CD4-positive, alpha-beta T cell treated with Interleukin-21 for 1 hour (primary cell): Measurements from ENCODE around the gene SCAMP2.

Source experiments
- DNase-seq: peaks from one replicate; pipeline ENCODE4 v3.0.0-alpha.2; 2020

SCAMP2 gene

DNA sequence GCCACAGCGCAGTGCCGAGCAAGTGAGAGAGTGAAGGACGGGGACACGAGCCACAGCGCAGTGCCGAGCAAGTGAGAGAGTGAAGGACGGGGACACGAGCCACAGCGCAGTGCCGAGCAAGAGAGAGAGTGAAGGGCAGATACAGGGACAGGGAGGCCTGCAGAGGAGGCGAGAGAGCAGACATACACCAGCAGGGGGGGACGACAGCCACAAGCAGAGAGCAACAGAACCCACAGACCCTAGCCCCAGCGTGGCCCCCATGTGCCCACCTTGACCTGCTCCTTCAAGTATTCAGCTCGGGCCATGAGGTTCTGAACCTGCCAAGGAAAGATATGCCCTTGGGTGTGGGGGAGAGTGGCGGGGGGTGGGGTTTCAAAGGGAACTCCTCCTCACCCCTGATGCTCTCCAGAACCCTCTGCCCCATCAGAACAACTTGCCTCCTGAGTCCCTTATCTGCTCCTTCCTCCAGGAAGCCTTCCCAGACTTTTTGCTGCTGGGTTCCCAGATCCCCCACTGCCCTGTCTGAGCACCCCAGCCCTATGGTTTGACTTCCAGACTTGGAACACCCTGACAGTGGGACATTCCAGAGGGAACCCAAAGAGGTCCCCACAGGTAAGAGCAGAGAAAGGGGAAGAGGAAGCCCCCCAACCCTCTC is 35.6 kb downstream of the SCAMP2 start:
- DNase-seq = no peak

DNA sequence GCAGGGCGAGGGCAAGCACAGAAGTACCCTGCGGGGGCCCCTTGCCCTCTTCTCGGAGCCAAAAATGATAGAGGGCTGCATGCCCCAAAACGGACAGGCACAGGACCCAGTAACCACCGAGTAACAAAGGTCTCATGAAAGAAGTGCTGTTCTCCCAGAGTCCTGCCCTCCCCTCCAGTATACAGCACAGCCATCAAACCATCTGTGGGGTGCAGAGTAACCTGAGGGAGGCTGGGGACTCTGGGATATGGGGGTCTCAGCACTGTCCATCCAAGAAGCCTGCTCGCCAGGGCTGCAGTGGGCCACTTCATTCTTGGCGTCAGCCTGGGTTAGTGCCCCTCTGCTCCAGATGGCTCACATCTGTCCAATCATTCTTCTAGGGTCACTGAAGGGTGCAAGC is 36.3 kb downstream of the SCAMP2 start:
- DNase-seq = no peak

DNA sequence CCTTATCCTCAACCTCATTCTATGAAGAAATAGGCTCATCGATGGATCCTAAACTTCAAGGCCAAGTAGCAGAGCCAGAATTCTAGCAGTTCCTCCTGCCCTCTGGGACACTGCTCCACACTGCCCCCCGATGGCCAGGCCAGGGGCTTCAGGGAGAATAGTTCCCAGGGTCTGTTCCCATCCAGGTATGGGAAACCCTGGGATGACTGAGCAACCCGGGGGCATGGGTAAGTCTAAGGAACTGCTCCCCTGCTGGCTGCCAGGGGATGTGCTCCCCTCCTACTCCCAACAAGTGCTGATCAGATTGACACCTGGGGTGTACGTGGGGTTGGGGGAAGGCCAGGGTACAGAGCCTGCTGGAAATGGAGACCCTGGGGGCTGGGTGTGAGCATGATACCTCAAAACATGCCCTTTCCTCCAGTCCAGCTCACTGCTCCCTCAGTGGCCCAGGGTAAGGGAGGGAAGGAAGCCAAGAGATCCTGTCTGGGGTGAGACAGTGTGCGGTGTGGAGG is 37.8 kb downstream of the SCAMP2 start:
- peak; percentile 50 for DNase-seq

DNA sequence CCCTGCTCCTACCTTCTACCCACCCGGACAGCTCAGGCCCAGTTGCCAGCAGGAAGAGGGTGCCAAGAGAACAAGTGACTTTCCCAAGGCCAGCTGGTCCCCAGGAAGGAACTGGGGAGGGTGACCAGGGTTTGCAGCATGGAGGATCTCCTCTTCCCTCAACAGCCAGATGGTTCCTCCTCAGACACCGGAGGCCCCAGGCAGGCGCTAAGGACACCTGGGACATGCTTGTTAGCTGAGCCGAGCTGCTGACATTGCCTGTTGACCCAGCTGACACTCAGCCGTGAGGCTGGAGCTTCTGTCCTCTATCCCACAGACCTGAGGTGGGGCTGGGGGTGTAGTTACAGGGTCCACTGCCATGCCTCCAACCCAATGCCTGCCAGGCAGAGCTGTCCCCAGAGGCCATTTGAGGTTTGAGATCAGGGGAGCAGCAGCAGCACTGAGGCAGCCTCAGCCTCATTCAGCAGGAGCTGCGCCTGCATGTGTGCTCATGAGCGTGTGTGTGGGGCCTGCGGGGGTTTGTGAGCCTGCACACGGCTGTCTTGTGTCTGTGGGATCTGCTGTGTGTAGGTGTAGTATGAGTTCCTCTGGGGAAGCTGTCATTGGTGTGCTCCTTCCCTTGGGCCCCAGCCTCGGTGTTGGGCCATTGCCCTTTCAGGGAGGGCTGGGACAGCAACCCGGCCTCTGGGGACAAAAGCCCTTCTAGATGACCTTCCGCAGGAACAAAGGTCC is 39.6 kb downstream of the SCAMP2 start:
- no peak for DNase-seq

DNA sequence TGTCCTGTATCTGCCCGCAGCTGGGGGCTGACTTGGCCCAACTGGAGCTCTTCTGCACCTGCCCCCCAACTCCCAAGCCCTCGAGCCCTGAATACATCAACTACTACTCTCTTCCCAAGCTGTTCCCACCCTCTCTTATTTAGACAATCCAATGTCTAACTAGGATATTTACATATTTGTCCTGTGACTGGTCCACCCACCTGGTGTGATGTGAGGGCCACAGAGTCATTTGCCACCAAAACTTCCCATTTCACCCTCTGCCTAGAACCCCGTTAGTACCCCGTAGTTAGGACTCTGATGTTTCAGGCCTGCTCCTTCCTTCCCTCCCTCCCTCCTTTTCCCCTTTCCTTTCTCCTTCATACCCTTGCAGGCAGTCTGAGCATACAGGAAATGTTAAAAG is 40.3 kb downstream of the SCAMP2 start:
- no peak for DNase-seq

DNA sequence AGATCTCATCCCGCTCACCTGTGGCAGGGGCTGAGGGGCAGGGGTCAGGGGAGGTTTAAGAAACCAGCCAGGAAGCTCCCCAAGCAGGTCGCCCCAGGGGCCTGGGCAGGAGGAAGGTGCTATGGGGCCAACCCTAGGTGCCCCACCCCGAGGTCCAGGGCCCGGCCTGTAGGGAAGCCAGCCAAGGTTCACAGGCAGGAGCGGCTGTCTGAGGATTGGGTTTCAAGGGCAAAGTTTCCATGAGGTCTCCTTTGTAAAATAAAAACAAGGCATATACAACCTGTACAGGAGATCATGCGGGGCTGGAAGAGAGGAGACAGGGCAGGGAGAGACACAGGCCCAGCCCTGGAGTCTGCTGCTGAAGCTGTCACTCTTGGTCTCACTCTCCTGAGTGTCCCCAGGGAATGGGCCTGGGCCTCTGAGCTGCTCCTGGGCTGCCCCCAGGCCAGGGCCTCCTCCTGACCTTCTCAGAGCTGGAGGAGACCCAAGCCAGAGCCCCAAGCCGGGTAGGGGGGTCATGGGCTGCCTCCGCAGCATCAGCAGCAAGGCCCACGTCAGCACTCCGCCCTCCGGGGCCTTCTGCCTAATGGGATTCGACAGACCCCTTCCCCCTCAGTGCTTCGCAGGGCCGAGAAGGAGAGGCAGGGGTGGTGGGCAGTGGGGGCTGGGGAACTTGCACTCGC is 41.2 kb downstream of the SCAMP2 start:
- DNase-seq = no peak

DNA sequence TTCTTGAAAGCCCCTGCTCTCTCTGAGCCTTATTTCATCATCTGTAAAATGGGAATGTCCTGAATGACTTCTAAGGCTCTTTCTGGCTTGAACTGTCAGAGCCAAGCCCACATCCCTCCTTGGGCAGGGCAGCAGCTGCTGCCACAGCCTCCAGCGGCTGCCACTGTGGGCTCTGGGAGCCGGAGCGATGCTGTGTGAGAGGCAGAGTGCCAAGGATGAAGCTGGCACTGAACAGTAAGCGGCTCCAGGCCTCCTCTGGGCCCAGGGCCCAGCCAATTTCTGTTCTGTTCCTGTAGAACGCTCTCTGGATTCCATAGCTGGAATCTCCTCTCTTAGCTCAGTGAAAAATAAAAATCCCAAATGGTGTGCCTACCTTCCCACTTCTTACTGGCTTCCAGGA is 42.3 kb downstream of the SCAMP2 start:
- DNase-seq = no peak

DNA sequence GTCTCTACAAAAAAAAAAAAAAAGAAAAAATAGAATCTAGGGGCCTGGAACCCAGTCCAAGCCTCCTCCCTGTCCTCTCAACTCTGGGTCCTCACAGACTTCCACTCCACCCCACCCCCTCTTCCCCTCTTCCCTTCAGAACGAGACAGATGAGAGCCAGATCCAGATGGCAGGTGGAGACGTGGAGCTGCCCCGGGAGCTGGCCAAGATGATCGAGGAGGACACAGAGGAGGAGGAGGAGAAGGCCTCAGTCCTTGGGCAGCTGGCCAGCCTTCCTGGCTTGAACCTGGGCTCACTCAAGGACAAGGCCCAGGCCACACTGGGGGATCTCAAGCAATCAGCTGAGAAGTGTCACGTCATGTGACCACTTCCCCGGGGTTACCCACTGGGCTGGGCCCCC is 43.2 kb downstream of the SCAMP2 start:
- DNase-seq = no peak

DNA sequence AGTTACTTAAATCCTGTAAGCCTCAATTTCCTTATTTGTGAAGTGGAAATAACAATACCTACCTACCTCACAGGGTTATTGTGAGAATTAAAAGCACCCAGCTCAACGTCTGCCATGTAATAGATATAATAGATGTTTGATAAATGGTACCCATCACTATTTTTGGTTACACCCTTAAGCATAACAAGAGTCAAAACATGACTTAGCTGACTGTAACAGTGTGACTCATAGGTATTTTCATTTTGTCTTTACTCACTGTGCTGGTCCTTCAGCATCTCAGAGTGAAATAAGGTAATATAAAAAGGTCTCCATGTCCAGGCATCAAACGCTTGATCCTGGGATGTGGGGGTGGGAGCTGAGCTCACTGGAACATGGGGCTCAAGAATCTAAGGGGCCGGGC is 43.7 kb downstream of the SCAMP2 start:
- no peak for DNase-seq

DNA sequence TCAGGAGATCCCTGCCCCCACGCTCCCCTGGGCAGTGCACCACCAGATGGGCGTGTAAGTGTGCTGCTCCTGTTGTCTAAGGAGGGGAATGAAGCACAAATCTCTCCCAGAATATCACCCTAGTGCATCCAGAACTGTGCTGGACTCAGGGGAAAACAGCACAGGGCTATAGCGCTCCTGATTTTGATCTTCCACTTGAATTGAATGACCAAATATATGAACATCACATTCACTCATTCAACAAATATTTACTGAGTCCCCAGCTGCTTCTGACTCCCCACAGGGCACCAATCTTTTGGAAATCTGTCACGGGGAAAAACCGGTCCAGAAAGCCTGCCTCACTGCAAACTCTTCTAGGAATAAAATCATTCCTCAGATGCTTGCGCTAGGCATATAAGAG is 44.3 kb downstream of the SCAMP2 start:
- no peak for DNase-seq

DNA sequence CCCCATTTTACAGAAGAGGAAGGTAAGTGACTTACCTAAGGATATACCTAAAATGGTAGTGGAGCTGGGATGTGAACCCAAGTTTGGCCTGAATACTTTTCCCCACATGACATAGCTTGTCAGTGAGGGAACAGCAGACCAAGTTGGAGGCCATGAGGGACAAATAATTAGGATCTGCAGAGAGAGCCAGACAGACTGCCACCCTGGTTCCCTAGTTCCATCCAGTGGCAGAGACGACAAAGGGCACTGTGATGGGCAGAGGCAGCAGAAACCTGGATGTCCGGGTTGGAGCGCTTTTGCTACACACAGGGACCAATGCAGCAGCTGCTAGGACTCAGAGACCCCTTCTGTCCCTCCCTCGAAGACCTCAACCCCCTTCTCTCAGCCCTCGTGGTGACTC is 45.6 kb downstream of the SCAMP2 start:
- DNase-seq = no peak

DNA sequence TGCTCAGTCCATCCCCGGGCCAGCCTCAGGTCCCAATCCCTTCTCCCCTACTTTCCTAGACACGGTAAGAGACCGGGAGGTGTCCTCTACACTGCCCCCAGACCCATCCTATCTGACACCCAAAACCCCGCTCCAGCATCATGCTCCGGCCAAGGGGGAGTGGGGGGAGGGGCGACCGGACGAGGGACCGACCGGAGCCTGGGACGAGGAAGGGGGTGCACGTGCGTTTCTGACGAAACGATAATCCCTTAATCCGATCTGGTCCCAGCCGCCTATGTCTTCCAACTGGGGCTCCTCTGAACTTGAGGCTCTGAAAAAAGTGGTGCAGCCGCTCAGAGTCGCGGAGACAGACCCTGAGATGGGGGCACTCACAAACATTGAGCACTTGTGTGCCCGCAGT is 46.2 kb downstream of the SCAMP2 start:
- no peak for DNase-seq

DNA sequence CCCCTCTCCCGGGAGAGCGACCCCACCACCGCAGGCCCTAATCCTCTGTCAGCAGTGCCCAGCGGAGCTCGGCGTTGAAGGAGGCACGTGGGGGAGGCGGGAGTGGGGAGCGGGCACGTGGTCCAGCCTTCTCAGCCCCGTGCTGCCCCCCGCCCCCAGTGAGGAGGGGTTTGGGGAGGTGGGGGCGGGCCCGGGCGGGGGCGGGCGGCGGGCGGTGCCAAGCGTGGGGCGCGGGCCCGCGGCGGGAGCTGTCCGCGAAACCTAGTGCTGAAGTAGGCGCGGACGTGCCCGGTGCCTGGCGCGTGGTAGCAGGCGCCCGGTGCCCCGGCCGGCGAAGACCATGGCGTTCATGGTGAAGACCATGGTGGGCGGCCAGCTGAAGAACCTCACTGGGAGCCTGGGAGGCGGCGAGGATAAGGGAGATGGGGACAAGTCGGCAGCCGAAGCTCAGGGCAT is 46.8 kb downstream of the SCAMP2 start, which contains the start of gene CPLX3:
CPLX3 (plus strand) TSS at position 264 of the 456 bp plus-strand sequence; CDS start at position 341, 77 bp downstream.
- peak; percentile 54 for DNase-seq

DNA sequence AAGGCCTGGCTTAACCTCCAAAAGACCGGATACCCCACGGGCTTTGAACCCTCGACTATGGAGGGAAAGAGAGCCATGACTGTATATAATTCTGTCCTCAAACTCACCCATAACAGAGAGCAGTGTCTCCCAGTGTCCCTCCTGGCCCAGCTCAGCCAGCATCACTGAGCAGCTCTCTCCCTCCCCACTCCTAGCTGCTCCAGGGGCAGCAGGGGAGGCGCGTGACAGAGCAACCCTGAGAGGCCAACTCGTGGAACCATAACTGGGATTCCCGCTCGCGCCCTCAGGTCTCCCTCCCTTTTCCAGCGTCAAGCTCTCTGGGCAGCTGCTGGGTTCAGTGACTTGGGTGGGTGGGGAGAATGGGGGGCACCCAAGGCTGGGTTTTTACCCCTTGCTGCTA is 47.3 kb downstream of the SCAMP2 start:
- DNase-seq = no peak

DNA sequence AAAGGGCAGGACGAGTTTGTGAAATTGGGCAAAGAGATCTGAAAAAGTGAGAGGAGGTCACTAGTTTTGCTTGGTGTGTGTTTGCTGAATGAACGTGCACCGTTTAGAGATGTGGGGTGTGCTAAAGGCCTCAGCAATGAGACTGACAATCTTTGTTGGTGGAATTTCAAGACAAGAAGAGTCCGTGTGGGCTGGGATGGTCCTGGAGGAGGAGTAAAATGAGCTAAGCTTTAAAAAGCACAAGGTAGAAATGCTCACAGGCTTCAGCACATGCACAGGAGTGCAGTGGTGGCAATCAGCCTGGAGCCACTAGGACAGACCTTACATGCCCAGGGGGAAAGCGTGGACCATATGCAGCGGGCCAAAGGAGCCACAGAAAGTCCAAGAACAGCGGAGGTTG is 48.2 kb downstream of the SCAMP2 start:
- DNase-seq = no peak

DNA sequence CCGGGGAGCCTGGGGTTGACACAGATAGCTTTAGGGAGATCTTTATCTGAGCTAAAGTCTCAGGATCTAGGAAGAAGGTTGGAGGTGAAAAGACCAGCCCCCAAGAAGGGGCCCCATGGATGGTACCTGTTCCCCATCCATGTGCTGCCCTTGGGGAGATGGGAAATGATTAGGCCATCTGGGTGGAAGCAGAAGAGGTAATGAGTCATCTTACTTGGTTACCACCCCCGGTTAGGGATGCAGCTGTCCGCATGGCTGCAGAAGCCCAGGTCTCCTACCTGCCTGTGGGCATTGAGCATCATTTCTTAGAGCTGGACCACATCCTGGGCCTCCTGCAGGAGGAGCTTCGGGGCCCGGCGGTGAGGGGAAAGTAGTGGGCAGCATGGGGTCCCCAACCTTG is 49.8 kb downstream of the SCAMP2 start:
- no peak for DNase-seq

DNA sequence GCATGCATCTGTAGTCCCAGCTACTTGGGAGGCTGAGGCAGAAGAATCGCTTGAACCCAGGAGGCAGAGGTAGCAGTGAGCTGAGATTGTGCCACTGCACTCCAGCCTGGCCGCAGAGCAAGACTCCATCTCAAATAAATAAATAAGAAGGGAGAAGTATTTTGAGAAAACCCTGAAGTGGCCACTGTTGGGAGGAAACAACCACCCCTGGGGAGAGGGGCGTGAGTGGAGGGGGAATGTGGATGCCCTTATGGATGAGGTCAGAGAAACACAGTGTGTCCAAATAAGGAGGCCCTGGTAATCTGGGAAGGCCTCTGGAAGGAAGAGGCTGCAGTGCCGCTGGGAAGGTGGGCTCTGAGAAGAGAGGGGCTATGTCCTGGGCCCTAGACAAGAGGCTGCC is 50.9 kb downstream of the SCAMP2 start:
- no peak for DNase-seq

DNA sequence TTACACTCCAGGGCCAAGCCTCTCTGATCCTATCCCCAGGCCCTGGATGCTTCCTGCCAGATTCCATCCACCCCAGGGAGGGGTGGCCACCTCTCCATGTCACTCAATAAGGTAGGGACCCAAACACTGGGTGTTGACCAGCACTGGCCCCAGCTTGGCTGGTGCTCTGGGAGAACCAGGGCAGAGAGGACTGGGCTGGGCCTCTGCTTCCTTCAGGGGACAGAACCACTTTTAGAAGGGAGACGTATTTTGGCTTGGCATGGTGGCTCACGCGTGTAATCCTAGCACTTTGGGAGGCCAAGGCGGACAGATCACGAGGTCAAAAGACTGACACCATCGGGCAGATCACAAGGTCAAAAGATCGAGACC is 51.4 kb downstream of the SCAMP2 start:
- no peak for DNase-seq

DNA sequence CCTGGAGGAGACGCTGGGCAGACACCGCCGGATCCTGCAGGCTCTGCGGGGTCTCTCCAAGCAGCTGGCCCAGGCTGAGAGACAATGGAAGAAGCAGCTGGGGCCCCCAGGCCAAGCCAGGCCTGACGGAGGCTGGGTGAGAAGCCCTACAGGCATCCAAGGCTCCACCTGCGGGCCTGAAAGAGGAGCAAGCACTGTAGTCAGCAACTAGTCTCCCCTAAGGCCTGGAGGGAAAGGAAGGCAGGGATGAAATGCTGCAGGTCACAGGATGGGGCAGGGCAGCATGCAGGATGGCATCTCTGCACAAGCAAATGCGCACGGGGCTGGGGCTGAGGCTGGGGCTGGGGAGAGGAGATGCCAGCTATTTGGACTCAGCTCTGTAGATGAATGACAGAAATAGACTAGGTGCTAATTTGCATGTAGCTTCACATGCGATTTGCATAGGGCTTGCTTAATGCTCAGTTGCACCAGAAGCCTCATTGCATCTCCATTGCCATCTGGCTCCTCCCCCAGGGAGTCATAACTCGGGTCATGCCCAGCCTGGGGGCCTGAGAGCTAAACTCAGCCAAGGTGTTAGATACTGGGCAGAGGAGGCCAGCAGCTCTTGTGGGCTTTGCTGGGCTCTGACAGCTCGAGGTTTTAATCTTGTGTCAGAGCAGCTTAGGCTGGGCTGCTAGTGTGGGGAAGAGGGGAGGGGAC is 51.9 kb downstream of the SCAMP2 start:
- no peak for DNase-seq

DNA sequence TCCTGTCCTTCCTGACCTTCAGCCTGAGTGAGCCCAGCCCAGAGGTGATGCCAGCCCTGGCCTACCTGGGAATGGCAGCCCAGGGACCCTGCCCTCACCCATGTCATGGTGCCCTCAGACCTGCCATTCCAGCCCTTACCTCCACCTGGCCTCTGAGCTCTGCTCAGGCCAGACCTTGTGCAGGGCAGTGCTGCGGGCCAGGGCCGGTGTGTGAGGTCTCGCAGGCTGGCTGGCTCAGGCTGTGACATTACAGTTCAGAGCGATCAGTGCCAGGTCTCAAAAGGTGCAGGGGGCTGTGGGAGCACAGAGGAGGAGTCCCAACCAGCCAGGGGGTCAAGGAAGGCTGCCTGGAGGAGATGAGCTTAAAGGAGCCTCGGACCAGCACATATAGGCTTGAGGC is 53.1 kb downstream of the SCAMP2 start:
- DNase-seq = no peak

DNA sequence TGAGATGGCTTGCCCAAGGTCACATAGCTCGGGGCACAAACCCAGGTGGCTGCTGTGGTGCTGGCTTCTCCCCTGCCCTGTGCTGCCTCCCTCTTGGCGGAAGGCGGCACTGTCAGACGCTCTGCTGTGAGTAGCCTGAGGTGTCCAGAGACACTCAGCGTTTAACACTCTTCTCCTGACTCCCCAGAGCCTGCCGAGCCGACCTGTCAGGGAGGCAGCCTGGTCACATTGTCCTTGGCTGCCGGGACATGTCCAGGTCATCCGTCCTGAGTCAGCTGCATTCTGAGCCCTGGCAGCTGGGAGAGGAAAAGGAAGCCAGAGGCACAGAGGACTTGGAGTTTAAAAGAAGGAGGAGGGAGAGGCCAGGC is 55.8 kb downstream of the SCAMP2 start:
- no peak for DNase-seq

DNA sequence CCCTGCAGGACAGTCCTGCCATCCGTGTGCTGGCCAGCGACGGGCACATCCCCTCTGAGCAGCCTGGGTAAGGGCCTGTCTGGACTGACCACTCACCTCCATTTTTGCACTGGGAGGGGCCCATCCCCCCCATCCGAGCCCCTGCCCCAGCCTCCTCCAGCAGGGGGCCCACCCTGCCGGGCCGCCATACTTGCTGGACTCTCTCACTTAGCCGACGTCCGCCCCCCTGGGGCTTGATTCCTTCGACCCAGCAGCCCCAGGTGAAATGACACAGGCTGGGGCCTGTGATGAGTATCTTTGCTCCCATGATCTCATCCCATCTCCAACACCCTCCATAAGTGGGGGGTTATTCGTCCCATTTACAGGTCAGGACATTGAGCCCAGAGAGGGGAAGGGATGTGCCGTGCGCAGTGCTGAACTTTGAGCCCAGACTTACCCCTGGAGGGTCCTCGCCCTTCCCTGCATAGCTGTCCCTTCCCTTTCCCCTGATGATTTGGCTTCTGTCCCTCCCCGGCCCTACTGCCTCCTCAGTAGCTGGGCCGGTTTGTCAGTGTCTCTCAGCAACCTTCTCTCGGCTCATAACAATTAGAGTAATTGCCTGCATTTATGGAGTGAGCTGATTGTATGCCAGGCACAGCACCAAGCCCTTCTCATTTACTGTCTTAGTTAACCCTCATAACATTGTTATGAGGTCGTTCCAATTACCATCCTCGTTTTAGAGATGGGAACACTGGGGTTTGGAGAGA is 56.4 kb downstream of the SCAMP2 start:
- DNase-seq = no peak

DNA sequence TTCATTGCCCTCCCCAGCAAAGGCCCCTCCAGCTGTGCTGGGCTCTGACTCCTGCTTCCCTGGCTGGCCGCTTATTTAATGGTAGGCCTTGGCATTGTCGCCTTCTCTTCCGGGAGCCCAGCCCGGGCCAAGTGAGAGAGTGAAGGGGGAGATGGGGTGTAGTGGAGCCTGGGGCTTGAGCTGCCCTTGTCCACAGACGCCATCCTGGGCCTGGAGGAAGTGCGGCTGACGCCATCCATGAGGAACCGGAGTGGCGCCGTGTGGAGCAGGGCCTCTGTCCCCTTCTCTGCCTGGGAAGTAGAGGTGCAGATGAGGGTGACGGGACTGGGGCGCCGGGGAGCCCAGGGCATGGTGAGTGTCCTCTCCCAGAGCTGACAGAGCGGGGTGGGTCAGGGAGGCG is 57.2 kb downstream of the SCAMP2 start:
- no peak for DNase-seq
